Neutrophil (primary cell): ENCODE measurements around the gene DAPK1.

Experiments used
- H3K27ac ChIP-seq: fragments of 200-600 bp; sonication (generic); 2 replicates; pipeline ENCODE4 v1.5.1; 2016; ENCODE audit warnings: mild to moderate bottlenecking, moderate library complexity
- H3K27me3 ChIP-seq: fragments of 200-600 bp; sonication (generic); 2 replicates; pipeline ENCODE4 v1.6.0; 2016; ENCODE audit warnings: mild to moderate bottlenecking
- H3K36me3 ChIP-seq: fragments of 200-600 bp; sonication (generic); 2 replicates; pipeline ENCODE4 v1.5.1; 2017
- H3K4me1 ChIP-seq, 2 experiments: fragments of 200-600 bp in 1 of 2; sonication (generic) in 1 of 2; 1 replicate in 1 of 2; 2 replicates in 1 of 2; pipeline versions ENCODE4 v1.5.1 to v1.6.1; 2013 to 2016; ENCODE audit warnings: low read depth in 1 of 2, low read length in 1 of 2, mild to moderate bottlenecking in 1 of 2, moderate library complexity in 1 of 2; ENCODE audit not compliant: control insufficient read depth in 1 of 2, insufficient read depth in 1 of 2
- H3K4me3 ChIP-seq, 2 experiments: fragments of 200-600 bp in 1 of 2; sonication (generic) in 1 of 2; 1 replicate in 1 of 2; 2 replicates in 1 of 2; pipeline ENCODE4 v1.5.1; 2013 to 2016; ENCODE audit warnings: low read depth in 1 of 2, low read length in 1 of 2, mild to moderate bottlenecking in 1 of 2, moderate library complexity in 1 of 2
- H3K9me3 ChIP-seq: fragments of 200-600 bp; sonication (generic); 2 replicates; pipeline ENCODE4 v1.5.1; 2016
- CTCF ChIP-seq: fragments of 200-600 bp; sonication (generic); IDR thresholded peaks from 2 replicates; pipeline ENCODE4 v1.5.1; 2016; ENCODE audit warnings: antibody characterized with exemption

Gene DAPK1

DNA sequence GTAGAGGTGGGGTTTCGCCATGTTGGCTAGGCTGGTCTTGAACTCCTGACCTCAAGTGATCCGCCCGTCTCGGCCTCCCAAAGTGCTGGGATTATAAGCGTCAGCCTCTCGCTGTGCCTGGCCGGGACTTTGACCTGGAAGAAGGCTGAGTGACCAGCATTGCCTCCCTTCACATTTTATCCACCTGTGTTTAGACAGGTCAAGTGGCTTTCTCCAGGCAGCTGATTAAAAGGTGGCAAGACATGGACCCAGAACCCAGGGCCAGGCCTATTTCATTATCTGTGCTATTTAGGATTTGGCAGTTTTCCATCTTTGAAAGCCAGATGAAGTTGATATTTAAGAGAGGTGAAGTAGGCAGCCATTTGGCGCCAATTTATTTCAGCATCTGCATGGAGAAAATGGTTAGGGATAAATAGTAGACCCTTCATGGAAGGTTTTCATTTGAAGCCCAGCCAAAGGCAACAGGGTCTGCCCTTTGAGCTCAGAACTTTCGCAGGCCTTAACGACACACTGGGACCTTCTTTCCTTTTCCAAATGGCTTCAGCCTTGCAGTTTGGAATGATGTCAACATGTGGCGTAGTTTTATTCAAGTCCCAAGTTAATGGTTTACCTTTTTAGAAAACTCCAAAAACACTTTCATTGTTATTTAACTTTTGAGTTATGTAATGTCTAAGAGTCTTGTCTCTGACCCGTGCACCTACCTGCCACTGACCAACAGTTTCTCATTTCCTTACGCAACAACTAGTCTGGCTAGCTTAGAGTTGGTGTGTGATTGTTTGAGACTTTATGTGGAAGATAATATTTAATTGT lies 8.4 kb downstream of the DAPK1 start:
- H3K27me3 ChIP-seq, result no peaks in the 10 kb centered on the region
- H3K27ac ChIP-seq, result no peak overlapping the region
- H3K36me3 ChIP-seq, result no peaks in the 10 kb centered on the region

GRCh38 chr9:87507576-87507975 lies 9.9 kb downstream of the DAPK1 start:
- no peaks in the 10 kb centered on the region for H3K9me3 ChIP-seq
- H3K27ac ChIP-seq, result no peak overlapping the region
- H3K4me1 ChIP-seq, result peaks cover 4% of the 10 kb centered on the region in 2 experiments
- H3K27me3 ChIP-seq, result no peaks in the 10 kb centered on the region
- no peak for TF ChIP-seq CTCF
- H3K36me3 ChIP-seq, result no peaks in the 10 kb centered on the region
- no peak overlapping the region for H3K4me3 ChIP-seq

More for the DNA sequence above, 8.4 kb downstream of the DAPK1 start:
- Histone ChIP-seq H3K4me1 (peaks cover 15 to 20% of the 10 kb centered on the region in 2 experiments), H3K4me3 (no peak overlapping the region), H3K9me3 (no peaks in the 10 kb centered on the region)
- TF ChIP-seq CTCF, result no peak

DNA sequence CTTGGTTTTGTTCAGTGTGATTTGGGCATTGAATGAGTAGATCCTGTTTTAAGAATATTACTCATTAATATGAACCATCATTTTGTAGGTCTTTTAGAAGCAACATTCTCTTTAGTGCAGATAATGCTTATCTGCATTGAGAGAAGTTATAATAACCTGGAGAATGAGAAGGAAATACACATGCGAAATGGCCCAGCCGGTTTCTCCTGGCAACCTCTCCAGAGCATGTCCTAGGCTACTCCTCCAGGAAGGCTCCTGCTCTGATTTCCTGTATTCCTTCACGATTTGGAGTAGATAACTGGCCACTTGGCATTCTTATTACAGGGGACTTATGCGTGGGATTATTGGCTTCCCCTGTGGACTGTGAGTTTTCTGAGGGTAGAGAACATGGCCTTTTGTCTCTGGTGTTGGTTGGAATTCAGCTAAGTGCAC lies 12.6 kb downstream of the DAPK1 start:
- Histone ChIP-seq H3K36me3 (no peaks in the 10 kb centered on the region), H3K9me3 (no peaks in the 10 kb centered on the region), H3K27me3 (no peaks in the 10 kb centered on the region), H3K27ac (no peak overlapping the region), H3K4me3 (no peak overlapping the region), H3K4me1 (peaks cover 2 to 4% of the 10 kb centered on the region in 2 experiments)
- TF ChIP-seq CTCF, result no peak

DNA sequence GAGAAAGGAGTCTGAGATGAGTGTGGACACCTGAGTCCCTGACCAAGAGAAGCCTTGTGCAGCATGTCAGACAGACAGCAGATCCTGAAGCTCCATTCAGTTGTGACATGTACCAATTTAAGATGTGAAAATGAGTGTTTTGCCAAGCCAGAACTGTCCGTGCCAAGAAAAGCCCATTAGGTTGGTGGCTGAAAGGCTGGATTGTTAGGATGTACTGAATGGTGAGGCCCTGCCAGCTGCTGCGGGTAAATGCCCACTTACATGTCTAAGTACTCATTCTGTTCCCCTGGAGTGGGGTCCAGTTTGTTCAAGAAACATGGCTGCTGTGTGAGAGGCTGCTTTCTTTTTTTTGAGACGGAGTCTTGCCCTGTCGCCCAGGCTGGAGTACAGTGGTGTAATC lies 14.6 kb downstream of the DAPK1 start:
- Histone ChIP-seq H3K4me3 (no peak overlapping the region), H3K4me1 (peaks cover 23 to 25% of the 10 kb centered on the region in 2 experiments), H3K27ac (no peak overlapping the region), H3K36me3 (no peaks in the 10 kb centered on the region), H3K27me3 (no peaks in the 10 kb centered on the region), H3K9me3 (no peaks in the 10 kb centered on the region)
- TF ChIP-seq CTCF, result no peak

DNA sequence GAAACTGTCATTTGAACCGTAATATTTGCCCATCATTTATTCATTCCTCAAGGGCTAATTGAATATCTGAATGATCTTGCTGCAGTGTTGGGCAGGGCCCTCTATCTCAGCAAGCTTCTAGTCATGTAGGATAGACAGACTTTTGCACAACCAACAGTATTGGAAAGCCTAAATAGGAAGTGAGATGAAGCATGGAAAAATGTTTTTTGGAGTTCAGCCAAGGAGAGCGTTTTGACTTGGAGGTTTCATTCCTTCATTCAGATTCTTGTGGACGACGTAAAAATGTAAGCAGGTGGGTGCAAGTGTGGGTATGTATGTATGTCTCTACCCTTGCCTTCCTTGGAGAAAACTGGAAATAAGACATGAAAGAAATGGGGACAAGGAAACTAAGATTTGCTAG lies 15.5 kb downstream of the DAPK1 start:
- no peak overlapping the region for H3K27ac ChIP-seq
- H3K9me3 ChIP-seq, result no peaks in the 10 kb centered on the region
- H3K36me3 ChIP-seq, result no peaks in the 10 kb centered on the region
- H3K4me3 ChIP-seq, result no peak overlapping the region
- no peaks in the 10 kb centered on the region for H3K27me3 ChIP-seq
- H3K4me1 ChIP-seq, result peaks cover 28 to 31% of the 10 kb centered on the region in 2 experiments
- TF ChIP-seq CTCF, result no peak
